BLaER1 (cell line): Measurements from ENCODE around the gene CPSF7.
A peak's percentile ranks its signal among the peaks of the same experiment; 100 is the strongest.

Source experiments
- H3K27ac ChIP-seq: shearing (Covaris generic); formaldehyde crosslinking; 2 replicates; pipeline ENCODE4 v1.8.1; 2022
- H3K27me3 ChIP-seq: shearing (Covaris generic); formaldehyde crosslinking; 2 replicates; pipeline ENCODE4 v1.8.1; 2022
- H3K36me3 ChIP-seq: shearing (Covaris generic); formaldehyde crosslinking; 2 replicates; pipeline ENCODE4 v1.8.1; 2022
- H3K4me1 ChIP-seq: shearing (Covaris generic); formaldehyde crosslinking; 2 replicates; pipeline ENCODE4 v1.8.1; 2022
- H3K4me2 ChIP-seq: shearing (Covaris generic); formaldehyde crosslinking; 2 replicates; pipeline ENCODE4 v1.8.1; 2022
- H3K4me3 ChIP-seq: shearing (Covaris generic); formaldehyde crosslinking; 2 replicates; pipeline ENCODE4 v1.8.1; 2022
- H3K9ac ChIP-seq: shearing (Covaris generic); formaldehyde crosslinking; 2 replicates; pipeline ENCODE4 v1.8.1; 2022
- H3K9me3 ChIP-seq: shearing (Covaris generic); formaldehyde crosslinking; 2 replicates; pipeline ENCODE4 v1.8.1; 2022
- H4K20me1 ChIP-seq: shearing (Covaris generic); formaldehyde crosslinking; 2 replicates; pipeline ENCODE4 v1.8.1; 2022
- Cebpa-rat ChIP-seq: shearing (Covaris generic); IDR thresholded peaks from 2 replicates; pipeline ENCODE4 v1.8.1; 2022

CPSF7 gene

GRCh38 chr11:61429691-61430582 is at the start of gene CPSF7, which contains the start of gene SDHAF2:
Gene CPSF7, minus strand, starts transcription at chr11:61429975. Its CDS starts 740 bp downstream, at chr11:61429235.
Gene SDHAF2, plus strand, starts transcription at chr11:61430124. Its CDS starts 23 bp downstream, at chr11:61430147.
- Histone ChIP-seq H3K27ac (peak within 1 kb of the TSS; percentile 100), H3K9me3 (no peaks in the 10 kb centered on the region; the same call in 1 of the 2 replicates), H4K20me1 (peaks cover 84% of the 10 kb centered on the region), H3K9ac (peak within 1 kb of the TSS; percentile 100), H3K4me3 (peak within 1 kb of the TSS; percentile 94), H3K27me3 (no peaks in the 10 kb centered on the region), H3K4me2 (peak within 1 kb of the TSS; percentile 93), H3K36me3 (peaks cover 53% of the 10 kb centered on the region), H3K4me1 (peaks cover 44% of the 10 kb centered on the region)
- no peak for TF ChIP-seq Cebpa-rat

- Histone ChIP-seq H3K27ac (no peak overlapping the region), H3K36me3 (0 out of 2 replicates have a peak, but pooled peaks cover 15% of the 10 kb centered on the region), H4K20me1 (peaks cover 47% of the 10 kb centered on the region), H3K27me3 (no peaks in the 10 kb centered on the region), H3K4me3 (no peak overlapping the region), H3K4me2 (0 out of 2 replicates have a peak overlapping the region, but pooled peaks have one; percentile 35), H3K4me1 (peaks cover 31% of the 10 kb centered on the region), H3K9me3 (no peaks in the 10 kb centered on the region), H3K9ac (no peak overlapping the region)
- no peak for TF ChIP-seq Cebpa-rat
These were observed 48.0 kb upstream of the CPSF7 start for GRCh38 chr11:61477727-61478148.

GRCh38 chr11:61477126-61477525 is 47.4 kb upstream of the CPSF7 start:
- no peaks in the 10 kb centered on the region for H3K27me3 ChIP-seq
- no peak for TF ChIP-seq Cebpa-rat
- no peaks in the 10 kb centered on the region for H3K9me3 ChIP-seq
- H3K36me3 ChIP-seq, result 0 out of 2 replicates have a peak, but pooled peaks cover 18% of the 10 kb centered on the region
- H4K20me1 ChIP-seq, result peaks cover 41% of the 10 kb centered on the region
- H3K4me1 ChIP-seq, result peaks cover 25% of the 10 kb centered on the region
- no peak overlapping the region for H3K9ac ChIP-seq
- H3K4me3 ChIP-seq, result no peak overlapping the region
- H3K27ac ChIP-seq, result no peak overlapping the region
- H3K4me2 ChIP-seq, result no peak overlapping the region

GRCh38 chr11:61476371-61476770 is 46.6 kb upstream of the CPSF7 start:
- TF ChIP-seq Cebpa-rat, result no peak
- H3K9ac ChIP-seq, result no peak overlapping the region
- H3K4me3 ChIP-seq, result no peak overlapping the region
- no peak overlapping the region for H3K27ac ChIP-seq
- H3K9me3 ChIP-seq, result no peaks in the 10 kb centered on the region
- H3K36me3 ChIP-seq, result 0 out of 2 replicates have a peak, but pooled peaks cover 18% of the 10 kb centered on the region
- H3K4me1 ChIP-seq, result peaks cover 17% of the 10 kb centered on the region
- H3K27me3 ChIP-seq, result no peaks in the 10 kb centered on the region
- no peak overlapping the region for H3K4me2 ChIP-seq
- H4K20me1 ChIP-seq, result peaks cover 36% of the 10 kb centered on the region

- H3K27ac ChIP-seq, result no peak overlapping the region
These were observed 45.7 kb upstream of the CPSF7 start for GRCh38 chr11:61475433-61475832.

GRCh38 chr11:61474013-61474643 is 44.4 kb upstream of the CPSF7 start:
- H3K4me3 ChIP-seq, result no peak overlapping the region
- peaks cover 19% of the 10 kb centered on the region for H4K20me1 ChIP-seq
- no peaks in the 10 kb centered on the region for H3K27me3 ChIP-seq
- H3K27ac ChIP-seq, result no peak overlapping the region
- peaks cover 5% of the 10 kb centered on the region; the same call in 1 of the 2 replicates for H3K4me1 ChIP-seq
- no peak for TF ChIP-seq Cebpa-rat
- H3K4me2 ChIP-seq, result no peak overlapping the region
- H3K9me3 ChIP-seq, result no peaks in the 10 kb centered on the region
- H3K9ac ChIP-seq, result 0 out of 2 replicates have a peak overlapping the region, but pooled peaks have one; percentile 19
- peaks cover 39% of the 10 kb centered on the region for H3K36me3 ChIP-seq

More at GRCh38 chr11:61475433-61475832, 45.7 kb upstream of the CPSF7 start:
- Histone ChIP-seq H3K9me3 (no peaks in the 10 kb centered on the region), H4K20me1 (peaks cover 26% of the 10 kb centered on the region), H3K9ac (no peak overlapping the region), H3K4me3 (no peak overlapping the region), H3K27me3 (no peaks in the 10 kb centered on the region), H3K4me2 (no peak overlapping the region), H3K4me1 (peaks cover 8% of the 10 kb centered on the region), H3K36me3 (peaks cover 27% of the 10 kb centered on the region)
- TF ChIP-seq Cebpa-rat, result no peak

GRCh38 chr11:61473370-61474012 is 43.7 kb upstream of the CPSF7 start:
- Histone ChIP-seq H3K9me3 (no peaks in the 10 kb centered on the region), H3K4me1 (peaks cover 5% of the 10 kb centered on the region; the same call in 1 of the 2 replicates), H3K36me3 (peaks cover 45% of the 10 kb centered on the region), H4K20me1 (peaks cover 22% of the 10 kb centered on the region), H3K4me2 (no peak overlapping the region), H3K9ac (0 out of 2 replicates have a peak overlapping the region, but pooled peaks have one; percentile 19), H3K4me3 (no peak overlapping the region), H3K27me3 (no peaks in the 10 kb centered on the region), H3K27ac (no peak overlapping the region)
- no peak for TF ChIP-seq Cebpa-rat

GRCh38 chr11:61472868-61473267 is 43.1 kb upstream of the CPSF7 start:
- Histone ChIP-seq H3K9me3 (no peaks in the 10 kb centered on the region), H4K20me1 (peaks cover 23% of the 10 kb centered on the region), H3K27me3 (no peaks in the 10 kb centered on the region), H3K4me3 (no peak overlapping the region), H3K4me2 (no peak overlapping the region), H3K9ac (no peak overlapping the region), H3K27ac (no peak overlapping the region), H3K36me3 (peaks cover 51% of the 10 kb centered on the region), H3K4me1 (peaks cover under 1% of the 10 kb centered on the region; the same call in 1 of the 2 replicates)
- no peak for TF ChIP-seq Cebpa-rat

GRCh38 chr11:61472282-61472681 is 42.5 kb upstream of the CPSF7 start:
- Histone ChIP-seq H4K20me1 (peaks cover 25% of the 10 kb centered on the region; the same call in 1 of the 2 replicates), H3K4me1 (no peaks in the 10 kb centered on the region), H3K4me2 (no peak overlapping the region), H3K36me3 (peaks cover 57% of the 10 kb centered on the region), H3K27me3 (no peaks in the 10 kb centered on the region), H3K9ac (no peak overlapping the region), H3K27ac (no peak overlapping the region), H3K9me3 (no peaks in the 10 kb centered on the region), H3K4me3 (no peak overlapping the region)
- TF ChIP-seq Cebpa-rat, result no peak
